Tibial nerve (tissue), 4 donors: ENCODE data around the gene SPOCK1.

Experiments
- EP300 ChIP-seq, 2 donors: sonication (generic); formaldehyde crosslinking; IDR thresholded peaks; one replicate each; pipeline ENCODE4 v1.6.1; 2017; ENCODE audit warnings: antibody characterized with exemption in 2 of 2, mild to moderate bottlenecking in 1 of 2
- POLR2A ChIP-seq, 2 donors: fragments of 450-650 bp; IDR thresholded peaks; one replicate each; pipeline ENCODE4 v1.6.1; 2017; ENCODE audit warnings: antibody characterized with exemption in 2 of 2, mild to moderate bottlenecking in 2 of 2, moderate library complexity in 2 of 2
- TF ChIP-seq, protein P1 (sequence below), 5 experiments: fragments of 200-600 bp in 3 of 5; fragments of 450-650 bp in 2 of 5; sonication (generic) in 3 of 5; IDR thresholded peaks; one replicate each; pipeline ENCODE4 v1.5.1; 2016 to 2019; ENCODE audit warnings: antibody characterized with exemption in 5 of 5, mild to moderate bottlenecking in 3 of 5, moderate library complexity in 2 of 5

- TF ChIP-seq, protein P1, sequence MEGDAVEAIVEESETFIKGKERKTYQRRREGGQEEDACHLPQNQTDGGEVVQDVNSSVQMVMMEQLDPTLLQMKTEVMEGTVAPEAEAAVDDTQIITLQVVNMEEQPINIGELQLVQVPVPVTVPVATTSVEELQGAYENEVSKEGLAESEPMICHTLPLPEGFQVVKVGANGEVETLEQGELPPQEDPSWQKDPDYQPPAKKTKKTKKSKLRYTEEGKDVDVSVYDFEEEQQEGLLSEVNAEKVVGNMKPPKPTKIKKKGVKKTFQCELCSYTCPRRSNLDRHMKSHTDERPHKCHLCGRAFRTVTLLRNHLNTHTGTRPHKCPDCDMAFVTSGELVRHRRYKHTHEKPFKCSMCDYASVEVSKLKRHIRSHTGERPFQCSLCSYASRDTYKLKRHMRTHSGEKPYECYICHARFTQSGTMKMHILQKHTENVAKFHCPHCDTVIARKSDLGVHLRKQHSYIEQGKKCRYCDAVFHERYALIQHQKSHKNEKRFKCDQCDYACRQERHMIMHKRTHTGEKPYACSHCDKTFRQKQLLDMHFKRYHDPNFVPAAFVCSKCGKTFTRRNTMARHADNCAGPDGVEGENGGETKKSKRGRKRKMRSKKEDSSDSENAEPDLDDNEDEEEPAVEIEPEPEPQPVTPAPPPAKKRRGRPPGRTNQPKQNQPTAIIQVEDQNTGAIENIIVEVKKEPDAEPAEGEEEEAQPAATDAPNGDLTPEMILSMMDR (IDR thresholded peaks at IDR 0.05), result no peak
- TF ChIP-seq POLR2A (IDR thresholded peaks at IDR 0.05) (no peak), EP300 (IDR thresholded peaks at IDR 0.05) (no peak)
Observed at GRCh38 chr5:137231540-137231939, 267.6 kb downstream of the SPOCK1 start.
